GM20431 (cell line): ENCODE results near the gene HS2ST1.
"Not testable (repeated sequence)": the region's sequence is repeated elsewhere in the genome, so short reads cannot be mapped to it uniquely, and the experiment has no call there.

Source experiments
- in situ Hi-C: fragments of 300-500 bp; cut with MseI, MboI; formaldehyde crosslinking; loops from one replicate; pipeline ENCODE4 v1.15.0; 2020; ENCODE audit warnings: low sequenced_read_pairs; ENCODE audit not compliant: unreplicated experiment

HS2ST1 gene

GRCh38 chr1:86914601-86914997 is at the start of gene HS2ST1:
Gene HS2ST1, plus strand, starts transcription at chr1:86914635.
- in situ Hi-C loops = no loop called here

- in situ Hi-C loops = no loop called here
These were observed 48.3 kb upstream of the HS2ST1 start for GRCh38 chr1:86865973-86866637.

GRCh38 chr1:86866665-86867064 is 47.8 kb upstream of the HS2ST1 start:
- in situ Hi-C loops = no loop called here

- in situ Hi-C loops = not testable (repeated sequence)
These were observed 47.2 kb upstream of the HS2ST1 start for GRCh38 chr1:86867278-86867677.

- in situ Hi-C loops = no loop called here
These were observed 46.0 kb upstream of the HS2ST1 start for GRCh38 chr1:86868477-86868876.

GRCh38 chr1:86871001-86871400 is 43.4 kb upstream of the HS2ST1 start:
- in situ Hi-C loops = no loop called here

- in situ Hi-C loops = no loop called here
These were observed 42.3 kb upstream of the HS2ST1 start for GRCh38 chr1:86872086-86872485.

GRCh38 chr1:86875722-86876121 is 38.7 kb upstream of the HS2ST1 start:
- in situ Hi-C loops = no loop called here

GRCh38 chr1:86887479-86888162 is 26.8 kb upstream of the HS2ST1 start:
- in situ Hi-C loops = no loop called here

- in situ Hi-C loops = no loop called here
These were observed 26.1 kb upstream of the HS2ST1 start for GRCh38 chr1:86888327-86888726.

- in situ Hi-C loops = not testable (repeated sequence)
These were observed 15.0 kb upstream of the HS2ST1 start for GRCh38 chr1:86899401-86899800.

- in situ Hi-C loops = no loop called here
These were observed 8.6 kb upstream of the HS2ST1 start for GRCh38 chr1:86905875-86906274.

GRCh38 chr1:86906419-86906818 is 8.0 kb upstream of the HS2ST1 start:
- in situ Hi-C loops = no loop called here

GRCh38 chr1:86912281-86912900 is 2.0 kb upstream of the HS2ST1 start:
- in situ Hi-C loops = no loop called here

- in situ Hi-C loops = no loop called here
These were observed 988 bp upstream of the HS2ST1 start for GRCh38 chr1:86913399-86913895.

GRCh38 chr1:86913896-86914600 is 387 bp upstream of the HS2ST1 start, which contains the start of gene SELENOF:
Gene SELENOF, minus strand, starts transcription at chr1:86914126. Its CDS starts 15 bp downstream, at chr1:86914111.
- in situ Hi-C loops = no loop called here

- in situ Hi-C loops = no loop called here
These were observed 732 bp downstream of the HS2ST1 start for GRCh38 chr1:86914998-86915736.

- in situ Hi-C loops = no loop called here
These were observed 1.4 kb downstream of the HS2ST1 start for GRCh38 chr1:86915737-86916235.

- in situ Hi-C loops = no loop called here
These were observed 2.3 kb downstream of the HS2ST1 start for GRCh38 chr1:86916752-86917151.

GRCh38 chr1:86922445-86922844 is 8.0 kb downstream of the HS2ST1 start:
- in situ Hi-C loops = no loop called here
